Stimulated activated naive CD4-positive, alpha-beta T cell (primary cell): ENCODE results near the gene DOCK2.

ENCODE experiments used
- DNase-seq, 6 experiments: peaks; one replicate each; lab custom pipeline; 2025; lab: John Stamatoyannopoulos, UW

DOCK2 gene

DNA sequence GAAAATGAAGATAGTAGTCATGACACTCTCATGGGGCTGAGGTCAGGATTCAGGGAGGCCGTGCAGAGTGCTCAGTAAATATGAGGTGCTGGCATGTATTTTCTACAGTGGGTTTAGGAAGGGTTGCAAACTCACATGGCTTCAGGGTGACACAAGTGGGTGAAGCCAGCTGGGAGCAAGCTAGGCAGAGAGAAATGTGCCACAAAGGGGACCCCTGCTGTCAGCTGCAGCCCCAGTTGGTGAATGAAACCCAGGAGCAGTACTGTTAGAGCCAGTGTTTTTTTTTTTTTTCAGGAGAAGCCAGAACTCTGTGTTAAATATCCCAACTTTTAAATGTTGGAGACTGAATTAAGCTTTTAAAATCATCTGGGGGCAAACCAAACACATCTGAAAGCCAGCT, 267.9 kb downstream of the DOCK2 start:
- DNase-seq, result no peak

DNA sequence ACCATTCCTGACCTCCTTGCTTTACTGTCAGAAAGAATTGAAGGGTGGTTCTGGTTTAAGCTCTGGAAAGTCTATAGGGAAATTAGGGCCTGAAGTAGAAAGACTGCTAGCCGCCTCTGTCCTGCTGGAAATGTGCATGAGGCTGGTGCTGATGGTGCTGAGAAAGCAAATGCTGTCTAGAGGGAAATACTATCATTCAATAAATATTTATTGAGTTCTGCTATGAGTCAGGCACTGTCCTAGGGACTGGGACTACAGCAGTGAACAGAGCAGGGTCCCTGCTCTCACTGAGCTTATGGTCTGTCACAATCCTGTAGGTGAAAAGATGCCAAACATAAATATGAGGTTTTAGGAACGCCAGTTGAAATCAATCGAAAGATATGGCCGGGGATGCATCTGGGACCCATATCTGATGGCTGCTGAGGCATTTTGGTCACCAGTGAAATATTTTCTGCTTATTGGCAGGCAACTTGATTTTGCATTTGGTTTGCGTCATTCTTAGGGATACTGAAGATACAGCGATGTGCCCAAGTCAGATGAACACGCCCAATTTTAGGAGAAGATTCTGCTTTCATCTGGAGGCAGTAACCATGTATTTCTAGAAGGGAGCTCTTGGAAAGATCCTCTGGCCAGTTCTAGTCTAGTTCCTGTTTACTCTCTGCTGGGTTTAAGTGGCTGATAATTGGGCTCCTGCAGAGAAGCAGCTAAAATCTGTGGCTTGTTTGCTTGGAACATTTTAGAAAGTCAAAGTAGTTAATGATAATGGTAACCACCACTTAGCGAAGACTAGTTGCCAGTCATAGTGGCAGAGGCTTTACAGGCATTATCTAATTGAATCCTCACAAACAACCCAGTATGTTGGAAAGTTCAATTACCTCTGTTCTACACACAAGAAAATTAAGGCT, 269.9 kb downstream of the DOCK2 start:
- DNase-seq, result no peak

DNA sequence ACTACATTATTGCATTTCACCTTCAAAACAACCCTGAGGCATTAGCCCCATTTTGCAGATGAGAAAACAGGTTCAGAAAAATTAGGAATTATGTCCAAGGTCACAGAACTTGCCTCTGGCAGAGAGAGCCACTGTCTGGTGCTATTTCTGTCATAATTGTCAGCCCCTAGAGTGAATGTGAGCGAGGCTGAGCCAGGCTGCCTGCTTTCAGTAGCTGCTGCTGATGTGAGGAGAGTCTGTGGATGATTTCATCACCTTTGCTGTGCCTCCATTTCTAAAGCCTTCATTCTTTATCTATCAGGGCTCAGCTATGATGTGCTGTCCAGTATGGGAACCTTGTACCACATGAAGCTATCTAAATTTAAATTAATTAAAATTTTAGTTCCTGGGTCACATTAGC, 271.8 kb downstream of the DOCK2 start:
- DNase-seq, result no peak

DNA sequence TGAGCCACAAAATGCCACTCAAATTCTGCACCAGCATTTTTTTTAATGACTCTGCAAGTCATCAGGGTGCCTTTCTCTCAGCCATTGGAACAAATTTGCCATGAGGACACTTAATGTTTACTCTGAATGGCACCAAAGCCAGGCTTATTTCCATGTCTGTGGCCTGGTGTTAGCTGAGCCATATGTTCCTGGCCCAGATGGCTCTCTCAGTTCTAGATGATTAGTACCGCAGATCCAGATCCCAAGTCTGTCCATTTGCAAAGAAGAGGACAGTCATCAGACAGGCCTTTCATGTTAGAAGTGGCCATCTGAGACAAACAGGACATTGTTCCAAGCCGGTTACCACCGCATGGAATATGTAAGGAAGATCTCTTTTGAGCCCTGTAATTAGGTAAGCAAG, 272.9 kb downstream of the DOCK2 start:
- DNase-seq, result no peak

DNA sequence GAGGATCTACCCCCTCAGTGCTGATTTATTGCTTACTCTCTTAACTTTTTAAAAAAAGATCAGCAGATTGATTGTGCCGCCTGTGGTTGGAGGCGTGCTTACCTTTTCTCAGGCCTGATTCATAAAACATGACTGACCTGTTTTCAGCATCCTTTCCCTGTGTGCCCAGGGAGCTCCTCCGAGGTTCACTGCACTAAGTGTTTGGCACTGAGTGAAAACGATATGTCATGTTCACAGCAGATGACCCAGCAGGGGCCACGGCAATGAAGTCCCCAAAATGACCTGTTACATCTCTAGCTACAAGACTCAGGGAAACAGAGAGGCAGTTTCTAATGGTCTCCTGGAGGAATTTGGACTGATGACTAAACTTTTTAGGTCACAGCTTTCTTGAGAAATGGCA, 273.3 kb downstream of the DOCK2 start:
- DNase-seq, result no peak

DNA sequence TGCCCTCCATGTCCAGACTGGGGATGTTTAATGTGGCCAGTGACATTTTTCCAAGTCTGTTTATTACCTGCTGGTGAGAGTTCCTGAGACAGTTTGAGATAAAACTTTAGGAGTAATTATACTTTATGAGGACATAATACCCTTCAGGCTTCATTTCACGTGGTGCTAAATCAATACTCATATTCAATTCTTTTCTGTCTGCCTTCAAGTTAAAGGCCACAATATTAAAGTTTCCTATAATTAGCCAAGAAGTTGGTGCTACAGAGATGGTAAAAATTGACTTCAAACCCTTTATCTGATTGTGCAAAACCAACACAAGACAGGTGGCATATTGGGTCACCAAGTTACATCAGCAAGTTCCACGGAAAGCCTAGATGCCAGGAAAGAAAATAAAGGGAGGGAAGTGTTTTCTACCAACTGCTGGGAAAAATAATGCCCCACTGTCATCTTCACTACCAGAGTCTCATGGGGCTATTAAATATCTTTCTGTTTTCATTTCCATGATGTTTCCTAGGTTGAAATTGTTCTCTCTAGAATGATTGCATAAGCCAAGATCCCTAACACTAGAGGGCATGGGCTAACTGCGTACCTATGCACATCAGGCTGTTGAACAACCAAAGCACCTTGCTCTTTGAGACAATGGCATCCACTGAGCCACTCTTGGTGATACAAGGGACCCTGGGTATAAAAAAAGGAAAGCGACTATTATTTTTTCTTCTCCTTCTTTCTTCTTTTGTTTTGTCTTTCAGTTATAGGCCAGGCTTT, 274.6 kb downstream of the DOCK2 start:
- no peak for DNase-seq

DNA sequence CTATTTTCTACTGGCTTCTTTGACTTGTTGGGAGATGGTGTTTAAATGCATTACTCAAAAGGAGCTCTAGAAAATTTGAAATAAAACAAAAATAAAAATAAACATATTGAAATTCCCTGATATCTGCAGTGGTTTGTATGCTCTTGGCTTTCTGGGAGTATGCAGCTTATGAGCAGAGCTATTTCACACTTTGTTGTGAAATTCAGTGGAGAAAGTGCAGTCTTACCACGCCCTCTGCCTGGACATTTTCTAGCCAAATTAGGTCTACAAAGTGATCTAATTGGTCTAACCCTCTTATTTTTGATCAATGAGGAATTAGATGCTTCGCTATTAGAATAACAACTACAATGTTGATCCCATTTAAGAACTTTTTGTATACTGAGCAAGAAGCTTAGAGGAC, 276.4 kb downstream of the DOCK2 start:
- DNase-seq, result no peak

DNA sequence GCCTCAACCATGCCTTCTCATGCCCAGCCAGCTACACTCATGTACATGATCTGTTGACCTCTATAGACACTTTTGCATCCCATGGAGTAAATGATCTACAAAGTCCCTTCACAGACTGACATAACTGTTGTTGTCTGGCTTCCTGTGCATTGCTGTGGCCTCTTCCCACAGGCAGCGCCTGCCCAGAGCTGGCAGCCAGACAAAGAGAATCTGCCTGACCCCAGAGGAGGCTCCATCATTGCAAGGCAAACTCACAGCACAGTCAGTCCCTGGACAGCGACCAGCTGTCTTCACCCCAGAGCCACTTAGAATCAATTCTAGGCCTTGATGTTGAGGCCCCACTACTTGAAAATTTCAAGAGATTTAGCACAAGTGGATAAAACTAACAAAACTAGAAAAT, 277.7 kb downstream of the DOCK2 start:
- no peak for DNase-seq

DNA sequence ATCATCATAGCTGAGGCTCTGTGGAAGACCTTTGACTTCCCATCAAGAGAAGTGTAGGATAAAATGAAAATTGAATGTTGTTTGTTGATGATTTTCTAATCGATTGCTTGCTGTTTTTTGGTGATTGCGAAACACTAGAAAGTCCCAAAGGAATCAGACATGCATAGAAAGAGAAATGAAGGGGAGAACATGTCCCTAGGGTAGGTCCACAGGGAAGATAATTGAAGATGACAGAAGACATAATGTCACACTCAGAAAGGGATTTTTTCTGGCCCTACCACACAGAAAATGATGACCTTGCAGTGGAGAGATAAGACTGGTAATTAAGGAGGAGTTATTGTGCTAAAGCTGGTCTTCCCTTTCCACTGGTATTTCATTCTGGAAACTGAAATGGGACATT, 280.4 kb downstream of the DOCK2 start:
- DNase-seq, result no peak

DNA sequence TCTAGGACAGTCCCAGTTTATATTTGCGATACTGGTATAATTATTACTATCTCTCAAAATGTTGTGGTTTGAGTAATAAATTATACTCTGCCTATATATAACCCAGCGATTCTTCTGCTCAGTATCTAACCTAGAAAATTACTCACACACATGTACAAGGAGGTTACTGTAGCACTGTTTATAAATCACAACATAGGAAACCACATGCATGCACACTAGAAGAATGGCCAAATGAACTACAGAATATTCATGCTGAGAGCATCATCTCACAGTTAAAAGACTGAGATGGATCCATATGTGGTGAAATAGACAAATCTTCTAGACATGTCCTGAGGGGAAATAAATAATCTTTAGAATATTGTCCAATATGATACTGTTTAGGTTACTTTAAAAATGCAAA, 281.2 kb downstream of the DOCK2 start:
- DNase-seq, result no peak

DNA sequence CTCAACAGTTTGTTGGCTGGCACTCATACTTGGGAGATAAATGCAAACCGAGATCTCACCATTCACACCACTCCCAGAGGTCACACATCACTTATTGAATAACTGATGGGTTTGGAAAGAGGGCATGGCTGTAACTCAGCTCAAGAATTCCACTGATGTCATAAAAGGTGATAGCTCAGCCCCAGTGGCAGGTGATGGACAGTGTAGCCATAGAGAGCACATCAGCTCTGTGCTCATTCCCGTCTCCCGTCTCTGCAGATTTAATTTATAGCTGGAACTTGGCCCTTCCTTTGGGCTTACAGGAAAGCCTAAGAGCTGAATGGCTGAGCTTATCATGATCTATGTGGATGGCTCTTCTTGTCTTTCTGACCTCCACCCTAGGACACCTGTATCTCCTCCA, 283.4 kb downstream of the DOCK2 start:
- DNase-seq, result no peak

DNA sequence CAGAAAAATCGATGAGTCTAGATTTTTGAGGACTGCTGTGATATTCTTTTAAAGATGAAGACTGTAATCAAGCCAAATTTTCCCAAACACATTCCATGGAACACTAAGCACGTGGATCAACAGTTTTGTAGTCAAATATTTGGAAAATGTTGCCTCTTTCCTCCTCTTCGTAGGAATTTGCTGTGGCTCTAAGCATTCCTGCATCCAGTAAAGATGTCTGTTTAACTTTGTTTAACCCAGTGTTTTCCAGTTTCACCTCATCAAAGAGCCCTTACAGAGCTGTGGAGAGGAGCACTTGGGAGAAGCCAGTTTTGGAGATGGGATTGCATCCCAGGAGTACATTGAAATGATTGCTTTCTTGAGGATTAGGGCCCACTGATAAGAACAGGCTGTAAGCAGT, 284.3 kb downstream of the DOCK2 start:
- DNase-seq, result no peak

DNA sequence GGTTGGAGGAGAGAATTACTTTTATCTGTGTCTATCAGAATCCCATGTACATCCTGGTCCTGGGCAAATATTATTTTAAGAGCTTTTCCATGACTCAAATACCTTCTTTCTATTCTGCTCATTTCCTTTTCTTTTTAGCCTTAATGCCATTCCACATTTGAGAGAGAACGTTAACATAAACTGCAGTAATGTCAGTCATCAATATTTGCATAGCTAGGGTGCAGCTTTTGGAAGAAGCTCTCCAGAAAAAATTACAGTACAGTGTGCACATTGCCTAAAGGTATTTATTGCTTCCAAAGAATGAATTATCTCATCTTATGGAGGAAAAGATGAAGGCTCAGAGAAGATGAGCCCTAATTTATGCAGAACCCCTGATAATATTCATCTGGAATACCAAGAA, 284.9 kb downstream of the DOCK2 start:
- DNase-seq, result no peak

DNA sequence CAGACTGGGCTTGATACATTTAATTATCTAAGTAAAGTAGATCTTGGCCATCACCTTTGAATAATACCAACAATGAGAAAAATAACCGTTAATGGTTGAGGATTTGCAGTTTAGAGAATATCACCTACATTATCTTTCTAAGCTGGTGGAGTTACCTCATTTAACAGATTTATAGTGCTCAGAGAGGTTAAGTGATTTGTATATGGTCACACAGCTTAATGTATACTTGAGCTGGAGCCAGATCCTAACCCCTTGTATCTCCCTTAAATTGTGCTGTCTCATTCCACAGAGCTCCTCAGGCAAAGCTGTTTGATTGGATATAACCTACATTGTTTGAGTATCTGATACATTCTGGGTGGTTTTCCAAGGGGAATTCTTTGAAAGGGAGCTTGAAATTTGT, 285.4 kb downstream of the DOCK2 start:
- DNase-seq, result no peak

DNA sequence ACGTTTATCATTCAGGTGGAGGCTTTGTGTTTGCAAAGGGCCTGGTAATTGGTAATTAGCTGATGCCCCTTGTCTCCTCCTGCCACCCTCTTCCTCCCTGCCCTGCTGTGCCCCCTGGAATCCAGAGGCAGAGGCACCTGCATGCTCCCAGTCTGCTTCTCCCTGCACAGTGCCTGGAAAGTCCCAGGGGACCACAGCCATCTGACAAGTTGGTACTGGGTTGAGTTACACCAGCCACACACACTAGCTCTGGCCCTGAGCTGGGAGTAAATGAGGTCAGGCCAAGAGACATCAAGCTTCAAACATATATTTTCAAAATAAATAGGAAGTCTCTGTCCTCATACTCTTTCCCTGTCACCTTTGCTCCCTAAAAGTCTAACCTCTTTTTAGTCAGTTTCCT, 286.9 kb downstream of the DOCK2 start:
- no peak for DNase-seq

DNA sequence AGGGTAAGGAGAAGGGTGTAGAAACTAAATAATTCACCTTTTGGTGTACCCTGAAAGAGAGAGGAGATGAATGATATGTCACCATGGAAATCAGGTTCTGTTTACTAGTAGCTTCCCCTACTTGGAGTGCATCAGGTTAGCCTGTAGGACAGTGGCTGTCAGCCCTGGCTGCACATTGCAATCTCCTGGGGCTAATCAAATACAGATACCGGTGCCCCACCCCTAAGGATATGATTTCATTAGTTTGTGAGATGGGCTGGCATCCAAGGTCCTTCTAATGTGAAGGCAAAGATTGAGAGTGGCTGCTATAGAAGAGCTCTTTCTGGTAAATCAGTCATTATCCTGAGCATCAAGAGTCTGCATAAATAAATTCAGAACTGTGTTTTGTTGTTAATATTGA, 296.1 kb downstream of the DOCK2 start:
- DNase-seq, result no peak

DNA sequence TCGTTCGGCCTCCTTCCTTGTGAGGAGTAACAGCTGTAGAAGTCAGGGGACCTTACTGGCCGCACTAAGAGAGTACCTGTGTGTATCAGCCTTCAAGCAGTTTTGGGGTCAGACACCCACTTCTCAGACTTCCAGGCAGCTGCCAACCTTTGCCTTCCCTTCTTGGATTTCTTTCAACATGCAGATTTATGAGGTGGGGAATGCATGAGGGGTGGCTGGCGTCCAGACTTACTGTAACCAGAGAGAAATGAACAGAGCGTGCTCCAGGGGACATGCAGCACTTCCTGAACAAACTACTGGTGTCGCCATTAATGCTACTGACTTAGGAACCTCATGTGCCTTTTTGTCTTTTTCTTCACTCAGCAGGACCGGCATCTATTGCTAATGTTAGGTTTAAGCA, 296.5 kb downstream of the DOCK2 start:
- DNase-seq, result no peak

DNA sequence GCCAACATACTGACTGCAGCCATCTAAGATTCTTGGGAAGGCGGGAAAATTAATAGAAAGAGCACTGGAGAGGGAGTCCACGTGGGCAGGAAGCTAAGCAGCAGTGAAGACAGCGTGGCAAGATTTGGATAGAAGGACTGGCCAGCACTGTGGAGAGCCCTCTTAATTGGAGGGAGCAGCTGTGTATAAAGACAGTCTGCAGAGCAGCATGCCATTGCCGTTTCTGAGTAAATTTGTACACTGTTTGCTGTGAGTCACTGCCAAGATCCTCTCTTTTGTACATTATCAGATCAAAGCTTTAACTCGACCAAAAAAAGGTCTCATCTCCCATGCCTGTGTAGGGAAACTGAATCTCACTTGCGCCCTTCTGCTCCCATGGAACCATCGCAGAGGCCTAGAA, 297.9 kb downstream of the DOCK2 start:
- no peak for DNase-seq

DNA sequence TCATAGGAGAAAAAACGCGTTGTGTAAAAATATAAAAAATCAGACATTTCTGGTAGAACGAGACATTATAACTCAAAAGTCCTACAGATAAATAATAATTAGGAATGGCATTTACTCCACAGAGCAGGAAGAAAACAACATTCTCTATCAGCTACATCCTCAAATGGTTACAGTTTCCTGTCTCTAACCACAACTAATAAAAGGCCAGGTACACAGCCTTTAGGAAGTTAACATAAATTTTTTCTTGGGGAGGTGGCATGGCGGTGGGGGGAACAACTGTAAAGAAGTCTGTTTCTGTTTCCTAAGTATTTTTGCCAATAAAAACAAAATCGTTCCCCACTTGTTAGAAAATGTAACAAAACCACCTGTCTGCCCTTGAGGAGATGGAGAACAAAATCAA, 298.7 kb downstream of the DOCK2 start:
- DNase-seq, result no peak

DNA sequence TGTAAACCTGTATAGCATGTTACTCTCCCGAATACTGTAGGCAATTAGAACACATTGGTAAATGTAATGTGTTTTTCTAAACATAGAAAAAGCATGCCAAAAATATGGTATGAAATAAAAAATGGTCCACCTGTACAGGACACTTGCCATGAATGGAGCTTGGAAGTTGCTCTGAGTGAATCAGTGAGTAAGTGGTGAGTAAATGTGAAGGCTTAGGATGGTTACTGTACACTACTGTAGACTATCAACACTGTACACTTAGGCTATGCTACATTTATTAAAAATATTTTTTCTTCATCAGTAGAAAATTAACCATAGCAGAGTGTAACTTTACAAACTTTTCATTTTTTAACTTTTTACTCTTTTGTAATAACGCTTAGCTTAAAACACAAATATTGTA, 301.4 kb downstream of the DOCK2 start:
- no peak for DNase-seq

DNA sequence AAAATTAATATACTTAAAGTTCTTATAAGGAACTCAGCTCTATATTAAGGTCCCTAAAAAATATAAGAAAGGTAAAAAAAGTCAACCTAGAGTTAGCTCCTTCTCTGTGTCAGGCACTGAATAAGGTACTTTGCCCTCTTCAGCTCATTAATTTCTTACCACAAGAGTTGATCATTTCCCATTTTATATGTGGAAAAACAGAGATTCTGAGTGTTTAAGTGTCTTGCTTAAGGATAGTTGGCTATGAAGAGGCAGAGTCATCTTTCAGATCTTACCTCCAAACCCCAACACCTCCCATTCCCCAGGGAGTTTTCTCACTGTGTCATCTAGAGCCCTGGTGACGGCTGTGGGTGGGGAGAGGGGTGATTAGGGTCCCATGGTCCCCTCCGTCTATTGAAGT, 302.7 kb downstream of the DOCK2 start:
- DNase-seq, result no peak

DNA sequence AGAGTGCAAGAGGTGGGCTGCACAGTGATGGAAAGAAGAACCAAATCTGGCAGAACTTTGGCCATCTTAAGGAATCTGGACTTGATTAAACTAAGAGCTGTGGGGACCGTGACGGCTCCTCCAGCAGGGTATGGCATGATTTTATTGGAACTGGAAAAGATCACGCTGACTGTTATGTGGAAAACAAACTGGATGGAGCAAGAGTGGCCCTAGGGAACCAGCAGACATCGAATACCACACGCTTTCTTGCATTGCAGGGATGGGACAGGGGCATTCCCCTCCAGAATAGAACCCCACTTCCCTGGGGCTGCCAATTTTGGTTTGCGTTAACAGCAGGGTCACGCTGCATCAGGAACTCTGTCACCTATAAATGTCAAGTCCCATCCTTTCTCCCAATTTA, 304.5 kb downstream of the DOCK2 start:
- no peak for DNase-seq

DNA sequence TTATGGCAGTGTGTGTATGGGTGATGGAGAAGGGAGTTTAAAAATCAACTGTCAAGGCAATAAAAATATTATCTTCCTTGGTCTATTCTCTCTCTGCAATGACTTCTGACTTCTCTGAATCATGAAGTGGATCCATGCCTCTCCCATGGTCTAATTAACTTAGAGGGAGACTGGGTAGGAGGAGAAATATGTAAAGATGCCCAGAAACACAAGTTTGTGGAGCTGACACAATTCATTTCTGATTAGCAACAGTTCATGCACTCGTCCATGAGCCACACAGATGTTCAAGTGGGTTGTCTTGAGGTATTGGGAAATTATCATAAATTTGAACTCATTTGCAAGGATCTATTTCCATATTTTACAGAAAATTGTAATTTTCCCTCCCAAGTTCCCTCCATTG, 305.1 kb downstream of the DOCK2 start:
- no peak for DNase-seq

DNA sequence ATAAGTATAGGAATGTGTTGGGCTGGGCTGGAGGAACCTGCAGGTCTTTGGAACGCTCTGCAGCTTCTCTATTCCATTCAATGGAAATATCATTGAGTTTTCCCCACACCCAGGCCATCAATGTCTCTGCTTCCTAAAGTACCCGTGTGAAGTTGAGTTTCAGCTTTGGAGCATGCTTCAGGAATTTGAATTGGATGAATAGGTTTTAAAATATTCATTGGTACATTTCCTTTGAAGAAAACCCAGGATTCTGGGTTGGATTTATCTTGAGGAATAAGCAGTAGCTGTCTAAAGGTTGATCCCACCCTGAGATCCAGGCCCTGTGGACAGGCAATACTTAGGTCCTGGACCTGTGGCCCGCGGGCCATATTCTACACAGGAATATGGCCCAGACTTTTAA, 306.0 kb downstream of the DOCK2 start:
- DNase-seq, result no peak
